Mesodermal cell (in vitro differentiated cells): Measurements from ENCODE around the gene GNB4.

Source experiments
- H3K27ac ChIP-seq: 2 replicates; pipeline ENCODE4 v1.7.0; 2013; ENCODE audit warnings: mild to moderate bottlenecking, low read depth, low read length, moderate library complexity; ENCODE audit not compliant: severe bottlenecking
- H3K36me3 ChIP-seq: 2 replicates; pipeline ENCODE4 v1.7.1; 2013; ENCODE audit warnings: mild to moderate bottlenecking, low read length, moderate library complexity; ENCODE audit not compliant: control insufficient read depth, insufficient read depth
- H3K4me1 ChIP-seq: one replicate; pipeline ENCODE4 v1.7.1; 2013; ENCODE audit warnings: mild to moderate bottlenecking, low read length; ENCODE audit not compliant: insufficient read depth, control insufficient read depth, poor library complexity, severe bottlenecking
- H3K4me3 ChIP-seq: 2 replicates; pipeline ENCODE4 v1.7.0; 2013; ENCODE audit warnings: low read length, control low read depth, mild to moderate bottlenecking; ENCODE audit not compliant: insufficient read depth, poor library complexity, severe bottlenecking; ENCODE audit errors: extremely low read depth
- H3K9me3 ChIP-seq: 2 replicates; pipeline ENCODE4 v1.7.1; 2013; ENCODE audit warnings: mild to moderate bottlenecking, low read length, moderate library complexity; ENCODE audit not compliant: control insufficient read depth
- WGBS, 2 experiments: methylation state at CpG; one replicate each; pipeline ENCODE4 v1.1.5; 2013; ENCODE audit warnings: missing lambda C conversion rate in 2 of 2; ENCODE audit not compliant: insufficient coverage in 2 of 2; 5-methylcytosine and 5-hydroxymethylcytosine counted together

GNB4 gene

DNA sequence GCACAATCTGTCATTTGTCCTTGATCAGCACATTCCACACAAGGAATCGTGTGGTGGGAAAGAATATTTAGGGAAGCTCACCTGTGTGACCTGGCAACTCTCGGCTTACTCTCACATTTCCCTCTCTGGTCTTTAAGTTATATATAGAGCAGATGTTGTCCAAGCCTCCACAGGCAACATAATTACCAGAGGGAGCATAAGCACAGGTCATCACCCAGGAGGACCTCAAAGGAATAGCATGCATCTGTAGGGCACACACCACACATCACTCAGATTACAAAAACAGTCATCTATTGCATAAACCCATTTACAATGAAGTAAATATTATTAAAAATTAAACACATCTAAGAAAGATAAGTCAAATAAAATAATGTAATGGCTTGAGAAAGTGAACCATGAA is 36.5 kb downstream of the GNB4 start:
- no peaks in the 10 kb centered on the region for H3K9me3 ChIP-seq
- H3K4me1 ChIP-seq, result no peaks in the 10 kb centered on the region
- no peak overlapping the region for H3K27ac ChIP-seq
- WGBS, 2 experiments, result 93 to 100% methylated on average over 1 to 2 of the region's 2 CpGs
- H3K4me3 ChIP-seq, result no peak overlapping the region
- H3K36me3 ChIP-seq, result peaks cover 53% of the 10 kb centered on the region

DNA sequence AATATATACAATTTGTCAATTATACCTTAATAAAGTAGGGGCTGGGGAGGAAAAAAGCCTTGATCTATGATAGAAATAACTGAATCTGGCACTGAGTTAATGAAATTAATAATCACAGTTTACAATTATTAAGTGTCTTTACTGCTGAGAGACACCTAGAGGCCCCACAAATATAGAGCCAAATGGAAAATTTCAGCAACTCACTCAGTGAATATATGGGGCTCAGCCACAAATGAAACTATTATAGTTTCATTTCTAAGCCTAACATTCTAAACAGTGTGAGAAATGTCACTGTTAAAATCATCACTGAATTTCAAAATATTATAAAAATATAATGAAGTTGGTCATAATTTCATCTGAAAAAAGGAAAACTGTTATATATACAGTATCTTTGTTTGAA is 40.3 kb downstream of the GNB4 start:
- H3K36me3 ChIP-seq, result peaks cover 45% of the 10 kb centered on the region
- H3K4me3 ChIP-seq, result no peak overlapping the region
- H3K4me1 ChIP-seq, result no peaks in the 10 kb centered on the region
- no peak overlapping the region for H3K27ac ChIP-seq
- no peaks in the 10 kb centered on the region for H3K9me3 ChIP-seq

DNA sequence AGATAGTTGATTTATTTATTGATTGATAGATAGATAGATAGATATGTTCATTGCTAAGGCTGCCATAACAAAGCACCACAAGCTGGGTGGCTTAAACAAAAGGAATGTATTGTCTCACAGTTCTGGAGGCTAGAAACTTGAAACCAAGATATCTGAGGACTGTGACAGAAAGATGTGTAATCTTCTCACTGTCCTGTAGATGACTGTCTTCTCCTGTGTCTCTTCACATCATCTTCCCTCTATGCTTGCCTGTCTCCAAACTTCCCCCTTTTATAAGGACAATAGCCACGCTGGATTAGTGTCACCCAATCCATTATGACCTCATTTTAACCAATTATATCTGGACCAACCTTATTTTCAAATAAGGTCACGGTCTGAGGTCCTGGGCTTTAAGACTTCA is 40.9 kb downstream of the GNB4 start:
- Histone ChIP-seq H3K4me1 (no peaks in the 10 kb centered on the region), H3K36me3 (peaks cover 45% of the 10 kb centered on the region), H3K27ac (no peak overlapping the region), H3K4me3 (no peak overlapping the region), H3K9me3 (no peaks in the 10 kb centered on the region)
- WGBS, 2 experiments, result 70 to 85% methylated on average over 2 of the region's 2 CpGs

DNA sequence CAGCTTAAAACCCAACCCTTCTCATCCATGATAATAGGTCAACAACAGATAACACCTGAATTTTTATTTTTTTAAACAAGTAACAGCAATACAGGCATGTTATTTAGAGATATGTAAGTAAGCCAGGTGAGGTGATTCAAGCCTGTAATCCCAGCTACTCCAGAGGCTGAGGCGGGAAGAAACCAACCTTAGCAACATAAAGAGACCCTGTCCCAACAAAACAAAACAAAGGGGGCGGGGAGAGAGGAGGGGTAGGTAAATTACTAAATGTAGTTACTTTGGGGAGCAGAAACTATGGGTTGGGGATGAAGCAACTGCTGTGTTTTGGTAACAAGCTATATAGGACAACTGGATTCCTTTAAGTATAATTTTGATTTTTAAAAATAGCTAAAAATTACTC is 47.0 kb downstream of the GNB4 start:
- no CpG with 5 or more reads among the region's 2 CpGs for WGBS, 2 experiments

DNA sequence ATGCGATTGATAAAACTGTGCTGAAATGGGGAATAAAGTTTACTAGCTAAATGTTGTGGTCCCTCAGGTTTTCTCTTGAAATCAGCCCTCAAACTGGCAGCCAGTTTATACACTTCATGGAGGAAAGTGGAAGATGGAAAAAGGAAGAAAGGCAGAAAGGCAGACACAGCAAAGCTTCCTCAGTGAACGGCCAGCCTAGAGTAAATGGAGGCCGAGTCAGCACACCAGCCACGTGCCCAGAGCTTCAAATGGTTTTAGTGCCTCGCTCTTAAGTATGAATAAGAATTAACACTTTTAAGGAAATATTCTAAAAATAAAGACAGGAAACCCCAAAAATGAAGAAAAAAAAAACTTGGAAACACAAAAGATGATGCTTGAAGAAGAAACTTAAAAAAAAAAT is 48.3 kb downstream of the GNB4 start:
- Histone ChIP-seq H3K36me3 (peaks cover 62% of the 10 kb centered on the region), H3K4me3 (no peak overlapping the region), H3K27ac (no peak overlapping the region), H3K9me3 (no peaks in the 10 kb centered on the region), H3K4me1 (no peaks in the 10 kb centered on the region)
- 76 to 82% methylated on average over 2 to 4 of the region's 5 CpGs for WGBS, 2 experiments

More for the DNA sequence above, 47.0 kb downstream of the GNB4 start:
- Histone ChIP-seq H3K36me3 (peaks cover 57% of the 10 kb centered on the region), H3K27ac (no peak overlapping the region), H3K9me3 (no peaks in the 10 kb centered on the region), H3K4me3 (no peak overlapping the region), H3K4me1 (no peaks in the 10 kb centered on the region)

DNA sequence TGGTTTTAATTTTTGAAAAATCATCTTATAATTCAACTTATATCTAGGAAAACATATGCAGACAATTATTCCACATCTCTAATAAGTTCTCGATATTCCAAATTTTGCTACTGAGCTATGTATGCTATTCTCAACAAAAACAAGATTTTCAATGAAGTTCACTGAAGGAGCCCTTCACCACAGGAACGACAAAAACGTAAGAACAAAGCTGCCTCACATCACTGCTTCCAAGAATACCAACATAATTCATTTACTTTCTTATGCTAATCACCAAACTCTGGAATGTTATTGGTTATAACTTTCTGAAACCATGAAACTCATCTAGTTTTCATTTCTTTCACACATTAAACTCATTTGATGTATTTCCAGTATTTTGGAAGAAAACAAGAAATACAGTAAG is 49.7 kb downstream of the GNB4 start:
- WGBS, 2 experiments, result 74 to 82% methylated on average over 1 to 2 of the region's 3 CpGs
- no peaks in the 10 kb centered on the region for H3K4me1 ChIP-seq
- H3K27ac ChIP-seq, result no peak overlapping the region
- H3K4me3 ChIP-seq, result no peak overlapping the region
- H3K9me3 ChIP-seq, result no peaks in the 10 kb centered on the region
- peaks cover 56% of the 10 kb centered on the region for H3K36me3 ChIP-seq

DNA sequence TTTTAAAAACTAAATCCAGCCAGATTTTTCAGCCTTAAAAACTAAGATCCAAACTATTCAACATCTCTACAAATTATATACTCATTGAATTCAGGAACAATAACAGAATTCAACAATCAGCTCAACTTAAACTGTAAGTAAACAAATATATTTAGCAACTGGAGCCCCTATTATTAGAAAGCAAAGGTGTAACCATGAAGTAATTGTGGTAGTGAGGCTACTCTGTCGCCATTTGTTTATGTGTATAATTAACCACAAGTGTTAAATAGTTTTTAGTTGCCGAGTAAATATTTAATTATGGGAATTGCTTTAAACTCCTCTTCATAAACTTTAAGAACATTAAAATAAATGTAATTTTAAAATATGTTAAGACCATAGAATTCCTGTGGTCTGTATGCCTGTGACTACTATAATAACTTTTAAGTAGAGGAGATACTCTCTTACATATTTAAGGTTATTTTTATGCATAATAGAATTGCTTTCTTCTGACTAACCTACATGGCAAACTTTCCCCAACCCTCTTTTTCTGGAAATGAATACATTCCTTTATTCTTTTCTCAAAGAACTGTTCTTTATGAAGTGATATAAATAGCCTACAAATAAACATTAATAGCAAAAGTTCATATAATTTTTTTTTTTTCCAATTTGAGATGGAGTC is 52.6 kb downstream of the GNB4 start:
- Histone ChIP-seq H3K4me1 (no peaks in the 10 kb centered on the region), H3K36me3 (peaks cover 55% of the 10 kb centered on the region), H3K9me3 (no peaks in the 10 kb centered on the region), H3K27ac (no peak overlapping the region), H3K4me3 (no peak overlapping the region)
- WGBS, 2 experiments, result 100% methylated on average over 1 of the region's 2 CpGs; no CpG with 5 or more reads in 1 of the 2 experiments

DNA sequence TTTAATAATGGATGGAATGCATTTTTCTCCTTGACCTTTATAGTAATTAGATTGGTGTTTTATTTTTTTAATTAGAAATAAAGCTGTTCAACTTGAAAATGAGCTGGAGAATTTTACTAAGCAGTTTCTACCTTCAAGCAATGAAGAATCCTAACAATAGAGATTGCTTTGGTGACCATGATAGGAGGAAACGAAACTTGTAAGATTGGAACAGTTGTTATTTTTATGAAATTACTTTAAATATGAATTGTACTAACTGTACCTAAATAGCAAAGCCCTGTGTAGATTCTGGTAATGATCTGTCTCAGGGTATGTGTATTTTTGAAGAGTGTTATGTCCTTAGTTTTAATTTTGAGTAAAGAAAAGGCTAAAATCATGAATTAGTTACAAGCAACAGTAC is 59.4 kb downstream of the GNB4 start:
- H3K9me3 ChIP-seq, result no peaks in the 10 kb centered on the region
- peaks cover 39% of the 10 kb centered on the region for H3K36me3 ChIP-seq
- no peak overlapping the region for H3K27ac ChIP-seq
- no peak overlapping the region for H3K4me3 ChIP-seq
- H3K4me1 ChIP-seq, result no peaks in the 10 kb centered on the region
- no CpG with 5 or more reads among the region's 1 CpG for WGBS, 2 experiments

DNA sequence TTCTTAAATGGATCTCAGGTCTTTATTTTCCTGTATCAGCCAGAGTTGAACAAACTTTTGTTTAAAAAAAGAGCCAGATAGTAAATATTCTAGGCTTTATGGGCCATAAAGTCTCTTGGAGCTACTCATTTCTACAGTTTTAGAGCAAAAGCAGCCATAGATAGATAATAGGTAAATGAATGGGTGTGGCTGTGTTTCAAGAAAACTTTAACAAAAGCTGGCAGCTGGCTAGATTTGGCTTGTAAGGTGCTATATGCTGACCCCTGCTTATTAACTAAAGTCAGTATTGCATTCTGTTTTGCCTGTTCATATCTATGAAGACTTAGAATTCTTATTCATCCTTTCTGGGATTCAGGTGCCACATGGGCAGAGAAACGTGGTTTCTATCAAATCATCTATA is 74.8 kb downstream of the GNB4 start:
- Histone ChIP-seq H3K9me3 (no peaks in the 10 kb centered on the region), H3K4me3 (no peak overlapping the region), H3K27ac (no peak overlapping the region), H3K36me3 (peaks cover 31% of the 10 kb centered on the region), H3K4me1 (no peaks in the 10 kb centered on the region)
- no CpG with 5 or more reads among the region's 1 CpG for WGBS, 2 experiments

DNA sequence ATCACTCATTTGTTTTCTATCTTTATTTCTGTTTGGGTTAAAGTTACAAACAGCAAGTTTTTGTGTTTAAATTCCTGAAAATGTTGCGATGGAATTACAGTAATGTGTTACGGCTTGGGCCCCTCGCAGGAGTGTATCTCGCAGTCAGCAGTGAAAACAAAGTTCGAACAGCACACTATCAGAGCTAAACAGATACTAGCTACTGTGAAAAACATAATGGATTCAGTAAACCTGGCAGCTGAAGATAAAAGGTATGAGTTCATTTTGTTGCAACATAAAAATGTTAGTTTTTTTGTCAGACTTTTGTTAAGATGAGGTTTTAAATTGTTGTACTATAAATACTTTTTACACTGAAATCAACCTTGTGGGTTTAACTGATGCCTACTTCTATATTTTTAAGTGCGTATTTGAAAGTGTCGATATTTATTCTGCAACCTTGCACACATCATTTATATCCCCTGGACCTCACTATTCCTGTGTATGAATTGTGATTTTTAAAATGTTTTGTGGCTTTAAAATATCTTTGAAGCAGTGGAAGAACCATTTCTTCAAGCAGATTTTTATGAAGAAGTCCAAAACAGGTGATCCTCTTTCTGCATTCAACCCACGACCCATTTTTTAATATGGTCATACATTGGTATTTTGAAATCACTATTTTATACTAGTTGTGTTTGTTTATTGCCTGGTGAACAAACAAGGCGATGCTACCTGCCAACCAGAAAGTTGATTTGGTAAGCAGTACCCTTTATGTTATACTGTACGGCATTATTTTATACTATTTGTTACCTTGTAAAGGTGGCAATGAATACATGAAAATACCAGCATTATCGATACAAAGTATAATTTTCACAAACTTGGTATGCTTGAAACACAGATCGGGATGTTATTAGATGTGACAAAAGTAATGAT is 75.9 kb downstream of the GNB4 start:
- H3K9me3 ChIP-seq, result no peaks in the 10 kb centered on the region
- no peak overlapping the region for H3K27ac ChIP-seq
- H3K4me3 ChIP-seq, result no peak overlapping the region
- peaks cover 33% of the 10 kb centered on the region for H3K36me3 ChIP-seq
- WGBS, 2 experiments, result 78 to 96% methylated on average over 3 to 5 of the region's 12 CpGs
- H3K4me1 ChIP-seq, result no peaks in the 10 kb centered on the region

DNA sequence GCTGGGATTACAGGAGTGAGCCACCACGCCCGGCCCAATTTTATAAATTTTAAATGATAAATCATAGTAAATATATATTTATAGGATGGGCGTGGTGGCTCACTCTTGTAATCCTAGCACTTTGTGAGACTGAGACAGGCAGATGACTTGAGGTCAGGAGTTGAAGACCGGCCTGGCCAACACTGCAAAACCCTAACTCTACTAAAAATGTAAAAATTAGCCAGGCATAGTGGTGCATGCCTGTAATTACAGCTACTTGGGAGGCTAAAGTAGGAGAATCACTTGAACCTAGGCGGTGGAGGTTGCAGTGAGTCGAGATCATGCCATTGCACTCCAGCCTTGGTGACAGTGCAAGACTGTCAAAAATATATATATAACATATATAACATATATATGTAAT is 77.3 kb downstream of the GNB4 start:
- 60 to 100% methylated on average over 1 of the region's 6 CpGs for WGBS, 2 experiments
- Histone ChIP-seq H3K9me3 (no peaks in the 10 kb centered on the region), H3K4me3 (no peak overlapping the region), H3K27ac (no peak overlapping the region), H3K4me1 (no peaks in the 10 kb centered on the region), H3K36me3 (peaks cover 36% of the 10 kb centered on the region)
